GM19328 (cell line): ENCODE results near the gene PYGO2.
"Not testable (repeated sequence)": the region's sequence is repeated elsewhere in the genome, so short reads cannot be mapped to it uniquely, and the experiment has no call there.

Experiments used
- ATAC-seq: cut with Tn5 transposase; IDR thresholded peaks from one replicate; pipeline ENCODE4 v1.9.1; 2021; ENCODE audit warnings: mild to moderate bottlenecking, moderate library complexity; ENCODE audit not compliant: unreplicated experiment

PYGO2 gene

DNA sequence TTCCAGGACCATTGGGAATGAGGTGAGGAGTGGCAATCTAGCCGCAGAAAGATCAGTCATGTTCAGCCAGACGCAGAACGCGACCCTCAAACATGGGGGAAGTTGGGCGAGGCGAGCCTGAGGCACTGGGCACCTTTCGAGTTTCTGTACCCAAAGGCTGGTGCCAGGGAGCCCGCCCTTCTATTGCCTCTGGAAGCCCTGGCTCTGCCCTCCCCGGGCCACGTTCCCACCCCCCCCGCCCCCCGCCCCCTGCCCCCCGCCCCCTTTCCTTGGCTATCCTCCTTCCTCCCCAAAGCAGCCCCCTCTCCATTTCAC is 38.8 kb upstream of the PYGO2 start:
- ATAC-seq: no peak

DNA sequence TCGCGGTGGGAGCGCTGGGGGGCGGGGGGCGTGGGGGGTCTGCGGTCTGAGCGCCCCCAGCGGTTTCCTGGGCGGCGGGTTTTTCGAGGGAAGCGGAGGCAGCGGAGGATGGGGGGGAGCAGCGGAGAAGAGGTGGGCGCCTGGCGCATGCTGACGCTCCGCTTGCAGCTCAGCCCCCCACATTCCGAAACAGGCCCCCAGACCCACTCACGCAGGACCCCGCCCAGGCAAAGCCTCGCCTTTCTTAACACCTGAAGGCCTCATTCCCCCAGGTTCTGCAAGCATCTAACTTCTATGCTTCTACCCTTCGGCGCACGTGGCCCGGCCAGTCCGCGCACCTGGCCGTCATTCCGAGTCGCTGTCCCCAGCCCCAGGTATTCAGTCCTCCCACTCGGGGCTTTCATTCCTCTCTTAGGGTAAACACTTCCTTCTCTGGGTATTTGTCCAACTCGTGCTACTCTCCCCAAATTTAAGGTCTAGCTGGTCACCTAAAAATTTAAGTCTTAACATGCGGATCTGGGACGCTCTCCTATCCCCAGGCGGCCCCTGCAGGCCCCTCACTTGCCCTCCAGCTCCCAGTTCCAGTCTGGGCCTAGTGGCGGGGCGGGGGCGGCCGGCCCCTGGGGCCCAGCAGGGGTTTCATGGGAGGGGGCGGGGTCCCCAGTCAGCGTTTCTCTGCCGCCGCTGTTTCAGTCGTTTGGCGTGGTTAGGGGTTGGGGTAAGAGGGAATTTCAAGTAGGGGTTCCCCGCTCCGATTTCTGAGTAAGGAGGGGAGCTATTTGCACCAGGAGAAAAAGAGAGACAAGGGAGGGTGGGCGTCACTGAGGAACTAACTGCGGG is 38.2 kb upstream of the PYGO2 start:
- ATAC-seq: no peak

DNA sequence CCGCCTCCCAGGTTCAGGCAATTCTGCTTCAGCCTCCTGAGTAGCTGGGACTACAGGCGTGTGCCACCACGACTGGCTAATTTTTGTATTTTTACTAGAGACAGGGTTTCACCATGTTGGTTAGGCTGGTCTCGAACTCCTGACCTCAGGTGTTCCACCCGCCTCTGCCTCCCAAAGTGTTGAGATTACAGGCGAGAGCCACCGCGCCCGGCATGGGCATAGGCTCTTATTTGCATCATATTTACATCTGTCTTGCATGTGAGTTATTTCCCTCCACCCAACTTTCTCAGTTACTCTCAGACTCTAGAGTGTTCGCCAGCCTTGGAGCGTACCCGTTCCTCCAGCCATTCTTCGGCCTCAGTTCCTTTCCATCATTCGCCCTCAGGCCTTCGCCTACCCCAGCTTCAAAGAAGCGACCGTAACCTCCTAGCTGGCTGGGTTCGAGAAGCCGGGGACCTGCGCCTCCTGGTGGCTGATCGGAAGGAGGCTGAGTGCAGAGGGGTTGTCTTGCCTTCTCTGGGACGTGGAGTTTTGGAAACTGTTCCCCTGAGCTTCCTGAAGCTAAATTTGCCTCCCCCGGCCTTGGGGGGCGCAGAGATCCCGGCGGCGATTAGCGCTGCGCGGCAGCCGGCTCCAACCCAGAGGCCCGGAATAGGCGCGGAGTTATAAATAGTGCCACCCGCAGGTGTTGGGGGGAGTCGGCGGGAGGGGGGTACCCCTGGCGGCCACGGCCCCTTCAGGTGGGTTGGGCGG is 37.4 kb upstream of the PYGO2 start:
- no peak for ATAC-seq

DNA sequence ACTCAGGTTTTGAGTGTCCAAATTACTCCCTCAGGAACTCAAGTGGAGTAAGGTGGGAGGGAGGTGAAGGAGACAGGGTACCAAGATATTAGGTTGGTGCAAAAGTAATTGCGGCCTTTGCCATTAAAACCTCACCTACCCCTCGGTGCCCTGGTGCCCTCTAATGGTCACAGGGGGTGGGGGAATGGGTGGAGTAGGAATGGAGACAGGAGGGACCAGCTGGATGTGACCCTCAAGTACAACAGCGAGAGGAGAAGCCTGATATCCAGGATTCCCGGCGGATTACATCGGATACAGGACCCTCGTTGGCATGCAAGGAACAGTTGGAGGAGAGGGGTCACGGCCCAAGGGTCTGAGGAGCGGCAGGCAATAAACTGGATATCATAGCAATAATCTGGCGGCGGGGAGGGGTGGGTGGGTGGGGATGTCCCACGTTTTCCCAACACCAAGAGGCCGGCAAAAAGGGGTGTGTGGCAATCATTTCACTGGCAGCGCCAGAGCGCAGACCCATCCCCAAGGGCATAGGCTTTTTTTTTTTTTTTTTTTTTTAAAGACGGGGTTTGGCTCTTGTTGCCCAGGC is 36.7 kb upstream of the PYGO2 start:
- no peak for ATAC-seq

DNA sequence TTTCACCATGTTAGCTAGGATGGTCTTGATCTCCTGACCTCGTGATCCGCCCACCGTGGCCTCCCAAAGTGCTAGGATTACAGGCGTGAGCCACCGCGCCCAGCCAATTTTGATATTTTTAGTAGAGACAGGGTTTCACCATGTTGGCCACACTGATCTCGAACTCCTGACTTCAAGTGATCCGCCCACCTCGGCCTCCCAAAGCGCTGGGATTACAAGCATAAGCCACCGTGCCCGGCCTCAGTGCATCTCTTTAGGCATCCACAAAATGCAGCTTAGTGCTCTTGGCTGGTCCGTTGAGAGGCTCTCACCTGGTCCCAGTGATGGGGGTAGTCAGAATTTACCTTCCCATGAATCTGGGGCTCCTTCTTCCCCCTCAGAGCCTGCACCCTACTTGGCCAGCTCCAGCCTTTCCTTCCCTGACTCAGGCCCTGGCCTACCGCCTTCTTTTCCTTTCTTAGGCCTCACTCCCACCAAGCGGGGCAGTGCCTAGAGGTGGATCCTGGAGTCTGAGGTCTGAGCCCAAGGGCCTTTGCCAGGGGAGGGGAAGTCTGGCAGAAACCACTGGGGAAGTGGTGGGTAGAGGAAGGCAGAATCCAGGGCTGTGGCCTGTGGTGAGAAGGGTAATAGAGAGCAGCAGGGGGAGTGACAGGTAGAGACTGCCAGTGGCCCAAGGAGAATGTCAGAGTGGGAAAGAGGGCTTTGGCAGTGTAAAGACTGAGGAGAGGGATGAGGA is 35.6 kb upstream of the PYGO2 start:
- ATAC-seq: no peak

DNA sequence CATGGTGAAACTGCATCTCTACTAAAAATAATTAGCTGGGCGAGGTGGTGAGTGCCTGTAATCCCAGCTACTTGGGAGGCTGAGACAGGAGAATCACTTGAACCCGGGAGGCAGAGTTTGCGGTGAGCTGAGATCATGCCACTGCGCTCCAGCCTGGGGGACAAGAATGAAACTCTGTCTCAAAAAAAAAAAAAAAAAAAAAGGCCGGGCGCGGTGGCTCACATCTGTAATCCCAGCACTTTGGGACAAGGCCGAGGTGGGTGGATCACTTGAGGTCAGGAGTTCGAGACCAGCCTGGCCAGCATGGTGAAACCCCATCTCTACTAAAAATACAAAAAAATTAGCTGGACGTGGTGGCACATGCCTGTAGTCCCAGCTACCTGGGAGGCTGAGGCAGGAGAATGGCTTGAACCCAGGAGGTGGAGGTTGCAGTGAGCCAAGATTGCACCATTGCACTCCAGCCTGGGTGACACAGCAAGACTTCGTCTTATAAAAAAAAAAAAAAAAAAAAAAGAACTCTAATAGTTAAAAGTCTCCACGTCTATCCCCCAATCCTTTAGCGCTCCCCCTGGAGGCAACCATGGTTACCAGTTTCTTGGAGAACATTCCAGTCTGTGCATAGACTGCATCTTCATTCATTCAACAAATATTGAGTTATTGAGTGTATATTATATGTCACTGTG is 33.9 kb upstream of the PYGO2 start:
- ATAC-seq: not testable (repeated sequence)

DNA sequence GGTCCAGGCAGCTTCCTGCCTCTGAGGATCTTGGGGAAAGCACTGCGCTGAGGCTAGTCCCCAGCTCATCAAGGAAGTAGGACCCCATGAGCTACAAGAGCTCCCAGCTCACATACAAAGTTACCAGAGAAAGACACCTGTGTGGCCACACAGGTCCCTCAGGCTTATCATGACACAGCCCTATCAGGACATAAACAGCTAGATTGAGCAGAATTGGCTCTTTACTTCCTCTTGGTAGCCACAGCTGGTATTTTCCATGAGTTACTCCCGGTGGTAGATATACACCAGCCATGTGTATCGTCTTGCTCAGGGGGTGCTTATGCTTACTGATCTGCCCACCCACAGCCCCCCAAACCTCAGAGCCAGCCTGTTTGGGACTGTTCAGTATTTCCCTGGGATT is 33.0 kb upstream of the PYGO2 start:
- ATAC-seq: no peak

DNA sequence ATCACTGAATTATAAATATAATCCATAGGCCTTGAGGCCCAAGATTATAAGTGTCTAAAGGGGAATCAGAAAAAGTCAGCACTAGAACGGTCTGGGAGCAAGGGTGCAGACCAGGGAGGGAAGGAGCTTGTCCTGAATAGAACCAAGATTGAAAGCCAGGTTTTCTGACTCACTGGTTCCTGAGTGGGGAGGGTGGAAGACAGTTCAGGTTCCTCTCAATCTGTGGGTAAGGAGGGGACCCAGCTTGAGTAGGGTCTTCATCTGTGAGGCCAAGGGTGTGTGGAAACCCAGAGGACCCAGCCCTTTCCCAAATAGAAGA is 32.6 kb upstream of the PYGO2 start:
- ATAC-seq: no peak

DNA sequence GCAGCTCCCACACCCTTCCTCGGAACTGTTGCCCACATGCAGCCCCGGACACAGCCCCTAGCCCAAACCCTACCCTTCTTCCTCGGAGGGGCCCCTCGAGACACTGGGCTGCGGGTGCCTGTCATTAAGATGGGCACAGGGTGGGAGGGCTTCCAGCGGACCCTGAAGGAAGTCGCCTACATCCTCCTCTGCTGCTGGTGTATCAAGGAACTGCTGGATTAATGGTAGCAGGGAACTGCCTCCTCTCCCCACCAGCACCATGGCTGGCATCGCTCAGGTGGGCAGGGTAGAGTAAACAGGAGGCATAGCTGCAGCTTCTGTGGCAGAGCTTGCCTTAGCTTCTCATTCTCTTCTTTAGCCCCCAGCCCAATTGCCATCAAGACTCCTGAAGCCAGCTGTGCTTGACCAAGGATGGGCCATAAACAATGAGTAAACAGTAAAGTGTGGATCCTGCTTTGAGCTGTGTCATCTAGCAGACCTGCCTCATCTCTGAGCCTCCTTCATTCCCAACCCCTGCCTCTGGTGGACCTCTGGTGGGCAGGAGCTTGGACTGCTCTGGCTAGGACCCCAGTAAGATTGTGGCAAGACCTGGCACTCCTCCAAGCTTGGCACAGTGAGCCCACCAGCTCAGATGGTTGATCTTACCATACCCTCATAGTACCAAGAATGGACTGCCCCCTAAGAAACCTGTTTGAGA is 32.1 kb upstream of the PYGO2 start, which contains the start of gene LENEP:
TSS of gene LENEP (plus strand) at position 15 of the 697 bp plus-strand sequence. CDS start at position 37, 22 bp downstream.
- no peak for ATAC-seq

DNA sequence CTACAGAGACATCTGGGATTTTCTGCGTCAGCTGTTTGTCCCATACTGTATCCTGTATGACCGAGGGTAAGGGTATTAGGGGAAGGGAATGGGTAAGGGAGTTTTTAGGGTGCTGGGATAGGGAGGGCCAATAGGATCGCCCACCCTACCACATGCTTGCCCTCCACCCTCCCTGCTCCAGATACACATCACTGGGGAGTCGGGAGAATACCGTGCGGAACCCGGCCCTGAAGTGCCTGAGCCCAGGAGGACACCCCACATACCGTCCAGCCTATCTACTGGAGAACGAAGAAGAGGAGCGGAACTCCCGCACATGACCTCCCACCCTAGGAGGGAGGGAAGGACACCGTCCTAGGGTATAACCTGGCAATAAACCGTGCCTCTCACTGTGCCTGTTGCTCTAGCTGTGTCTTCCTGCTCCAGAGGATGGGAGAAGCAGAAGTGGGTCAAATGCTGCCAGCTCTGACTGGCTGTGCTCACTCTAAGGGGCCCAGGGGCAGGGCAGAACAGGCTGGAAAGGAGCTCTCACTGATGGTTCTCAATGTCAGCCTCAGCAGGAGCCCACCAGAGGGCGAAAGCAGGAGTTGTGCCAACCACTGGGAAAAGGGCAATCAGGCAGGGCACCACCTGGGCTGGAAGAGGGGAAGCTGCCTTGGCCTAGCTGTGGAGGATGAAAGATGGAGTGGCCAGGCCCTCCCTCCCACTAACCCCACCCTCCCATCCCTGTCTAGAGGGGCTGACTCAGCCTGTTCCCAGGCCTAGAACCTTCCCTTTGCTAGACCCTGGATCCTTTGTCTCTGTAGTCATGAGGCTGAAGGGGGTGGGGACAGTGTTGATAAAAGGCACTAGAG is 31.4 kb upstream of the PYGO2 start:
- no peak for ATAC-seq

DNA sequence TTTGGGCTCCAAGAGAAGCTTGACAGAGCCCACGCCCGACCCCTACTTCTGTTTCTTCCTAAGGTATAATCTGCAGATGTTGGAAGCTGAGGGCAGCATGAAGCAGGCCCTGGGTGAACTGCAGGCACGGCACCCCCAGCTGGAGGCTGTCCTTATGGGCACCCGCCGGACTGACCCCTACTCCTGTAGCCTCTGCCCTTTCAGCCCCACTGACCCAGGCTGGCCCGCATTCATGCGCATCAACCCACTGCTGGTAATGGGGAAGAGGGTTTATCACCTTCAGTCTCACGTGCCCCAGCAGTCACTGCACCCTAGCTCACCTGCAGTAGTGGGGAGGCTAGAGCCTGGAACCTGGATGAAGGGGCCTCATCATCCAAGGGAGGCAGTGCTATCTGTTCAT is 28.7 kb upstream of the PYGO2 start:
- no peak for ATAC-seq

DNA sequence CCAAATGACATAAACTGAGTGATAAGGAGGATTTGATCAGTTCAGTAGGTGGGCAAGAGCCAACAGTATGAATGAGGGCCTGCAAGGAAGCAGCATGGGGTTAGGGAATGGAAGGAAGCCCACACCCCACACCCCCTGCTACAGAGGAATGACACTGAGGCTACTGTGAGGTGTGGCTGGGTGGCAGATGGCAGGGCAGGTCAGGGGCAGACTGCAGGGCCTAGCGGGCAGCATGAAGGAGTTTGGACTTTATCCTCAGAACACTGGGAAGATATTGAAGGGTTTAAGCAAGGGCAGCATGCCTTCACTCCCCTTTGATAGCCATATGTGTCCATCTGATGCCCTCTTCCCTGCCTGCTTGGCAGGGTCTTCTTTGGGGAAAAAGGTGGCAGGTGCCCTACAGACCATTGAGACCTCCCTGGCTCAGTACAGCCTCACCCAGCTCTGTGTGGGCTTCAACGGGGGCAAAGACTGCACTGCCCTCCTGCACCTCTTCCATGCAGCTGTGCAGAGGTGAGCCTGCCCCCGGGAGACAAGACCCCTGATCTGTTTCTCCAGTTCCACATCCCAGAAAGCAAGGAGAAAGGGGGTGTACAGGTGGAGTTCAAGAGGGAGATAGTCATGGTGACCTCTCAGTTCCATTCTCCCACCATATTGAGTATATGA is 27.7 kb upstream of the PYGO2 start:
- no peak for ATAC-seq

DNA sequence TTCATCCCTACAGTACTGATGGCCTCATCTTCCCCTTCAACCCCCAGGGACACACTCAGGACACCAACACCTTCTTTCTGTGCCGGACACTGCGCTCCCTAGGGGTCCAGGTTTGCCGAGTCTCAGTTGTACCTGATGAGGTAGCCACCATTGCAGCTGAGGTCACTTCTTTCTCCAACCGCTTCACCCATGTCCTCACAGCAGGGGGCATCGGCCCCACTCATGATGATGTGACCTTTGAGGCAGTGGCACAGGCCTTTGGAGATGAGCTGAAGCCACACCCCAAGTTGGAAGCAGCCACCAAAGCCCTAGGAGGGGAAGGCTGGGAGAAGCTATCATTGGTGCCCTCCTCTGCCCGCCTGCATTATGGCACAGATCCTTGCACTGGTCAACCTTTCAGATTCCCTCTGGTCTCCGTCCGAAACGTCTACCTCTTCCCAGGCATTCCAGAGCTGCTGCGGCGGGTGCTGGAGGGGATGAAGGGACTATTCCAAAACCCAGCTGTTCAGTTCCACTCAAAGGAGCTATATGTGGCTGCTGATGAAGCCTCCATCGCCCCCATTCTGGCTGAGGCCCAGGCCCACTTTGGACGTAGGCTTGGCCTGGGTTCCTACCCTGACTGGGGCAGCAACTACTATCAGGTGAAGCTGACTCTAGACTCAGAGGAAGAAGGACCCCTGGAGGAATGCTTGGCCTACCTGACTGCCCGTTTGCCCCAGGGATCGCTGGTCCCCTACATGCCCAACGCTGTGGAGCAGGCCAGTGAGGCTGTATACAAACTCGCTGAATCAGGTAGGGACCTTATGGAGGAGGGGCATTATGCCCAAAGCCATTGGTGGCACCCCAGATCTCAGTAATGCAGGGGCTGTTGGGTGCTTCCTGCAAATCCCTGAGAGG is 26.7 kb upstream of the PYGO2 start:
- no peak for ATAC-seq

DNA sequence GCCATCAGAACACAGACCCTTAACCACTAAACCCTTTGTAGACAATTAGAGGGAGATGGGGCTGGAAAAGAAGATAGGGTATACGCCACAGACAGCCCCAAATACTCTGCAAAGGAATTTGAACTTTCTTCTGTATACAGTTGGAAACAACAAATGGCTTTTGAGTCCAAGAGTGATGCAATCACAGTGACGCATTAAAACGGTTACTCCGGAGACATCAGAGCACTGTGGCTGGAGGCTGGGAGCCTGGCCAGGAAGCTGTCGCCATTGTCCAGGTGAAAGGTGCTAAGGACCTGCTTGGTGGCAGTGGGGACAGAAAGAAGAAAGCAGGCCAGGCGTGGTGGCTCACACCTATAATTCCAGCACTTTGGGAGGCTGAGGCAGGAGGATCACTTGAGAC is 25.7 kb upstream of the PYGO2 start:
- no peak for ATAC-seq

DNA sequence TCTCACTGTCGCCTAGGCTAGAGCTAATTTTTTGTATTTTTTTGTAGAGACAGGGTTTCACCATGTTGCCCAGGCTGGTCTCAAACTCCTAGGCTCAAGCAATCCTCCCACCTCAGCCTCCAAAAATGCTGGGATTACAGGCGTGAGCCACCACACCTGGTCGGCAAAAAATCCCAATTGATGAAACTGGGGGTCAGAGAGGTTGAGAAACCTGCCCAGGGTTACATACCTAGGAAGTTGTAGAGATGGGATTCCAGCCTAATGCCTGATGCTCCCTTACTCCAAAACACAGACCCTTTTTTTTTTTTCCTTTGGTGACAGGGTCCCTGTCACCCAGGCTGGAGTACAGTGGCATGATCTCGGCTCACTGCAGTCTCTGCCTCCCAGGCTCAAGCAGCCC is 25.2 kb upstream of the PYGO2 start:
- ATAC-seq: not testable (repeated sequence)

DNA sequence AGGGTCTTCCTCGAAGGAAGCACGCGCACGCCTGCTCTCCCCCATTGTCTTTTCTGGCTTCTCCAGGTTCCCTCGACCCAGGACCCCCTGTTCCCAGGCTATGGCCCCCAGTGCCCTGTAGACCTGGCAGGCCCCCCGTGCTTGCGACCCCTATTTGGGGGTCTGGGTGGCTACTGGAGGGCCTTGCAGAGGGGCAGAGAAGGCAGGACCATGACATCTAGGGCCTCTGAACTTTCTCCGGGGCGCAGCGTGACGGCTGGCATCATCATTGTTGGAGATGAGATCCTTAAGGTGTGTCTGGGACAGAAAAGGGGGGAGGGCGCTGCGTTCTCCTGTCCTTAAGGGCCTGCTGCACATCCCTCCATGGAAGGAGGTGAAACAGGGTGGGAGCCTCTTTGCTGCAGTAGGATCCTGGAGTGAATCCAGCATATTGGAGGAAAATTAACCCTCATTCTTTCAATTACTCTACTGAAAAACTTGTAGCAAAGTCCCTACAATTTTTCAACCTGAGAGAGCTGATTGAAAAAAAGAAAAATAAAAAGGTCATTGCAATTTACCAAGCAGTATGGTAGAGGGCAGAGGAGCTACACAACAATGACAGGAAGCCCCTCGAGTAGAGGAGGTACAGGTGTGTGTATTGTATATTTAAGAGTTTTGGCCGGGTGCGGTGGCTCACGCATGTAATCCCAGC is 22.3 kb upstream of the PYGO2 start:
- no peak for ATAC-seq

DNA sequence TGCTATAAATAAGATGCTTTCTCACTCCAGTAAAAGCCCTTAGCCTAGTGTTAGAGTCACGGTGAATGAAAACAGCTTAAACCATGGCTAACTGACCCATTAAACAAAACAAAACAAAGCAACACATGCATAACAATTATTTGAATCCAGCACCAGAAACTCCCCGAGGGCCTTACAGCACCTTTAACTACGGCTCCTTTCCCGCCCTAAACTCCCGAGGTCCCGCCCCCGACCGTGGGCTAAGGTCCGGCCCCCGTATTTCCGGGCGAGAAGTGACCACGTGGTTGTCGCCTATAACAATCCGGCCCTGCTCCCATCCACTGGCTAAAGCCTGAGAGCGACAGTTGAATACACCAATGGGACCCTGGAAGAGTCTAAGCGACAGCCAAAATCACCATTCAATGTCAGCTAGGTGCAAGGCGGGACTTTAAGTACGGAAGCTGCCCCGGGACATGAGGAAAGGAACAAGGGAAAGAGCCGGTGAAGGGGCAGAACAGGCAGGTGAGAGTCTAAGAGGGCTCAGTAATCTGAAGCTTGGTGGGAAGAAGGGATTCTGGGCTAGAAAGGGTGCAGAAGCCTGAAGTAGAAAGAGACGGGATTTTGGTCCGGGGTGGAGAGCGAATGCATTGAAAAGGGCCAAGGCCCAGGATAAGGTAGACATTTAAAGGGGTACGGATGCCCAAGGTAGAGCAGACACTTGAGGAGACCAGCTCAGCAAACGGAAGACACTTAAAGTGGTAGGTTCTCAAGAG is 21.5 kb upstream of the PYGO2 start, which contains the start of gene FLAD1:
TSS of gene FLAD1 (plus strand) at position 448 of the 752 bp plus-strand sequence. CDS start 351 bp downstream, outside the sequence.
- ATAC-seq: peak; percentile 97
